ENCODE data around the gene GPR42. TPM values are rescaled to one million over a fixed set of nuclear protein-coding genes. Genes with fewer than 3 reads are reported as not detected.
"Not testable (repeated sequence)": the region's sequence is repeated elsewhere in the genome, so short reads cannot be mapped to it uniquely, and the experiment has no call there.

GPR42 gene
- total RNA-seq, 1 donor from 2014 or later: 0.87 TPM

- no peak for DNase-seq (ENCODE audit: low spot score)
Measured at GRCh38 chr19:35392742-35393715, 22.2 kb downstream of the GPR42 start.

- DNase-seq (ENCODE audit: low spot score): no peak
Measured at GRCh38 chr19:35395382-35396199, 24.7 kb downstream of the GPR42 start.

- DNase-seq (ENCODE audit: low spot score): no peak
Measured at GRCh38 chr19:35396240-35396885, 25.5 kb downstream of the GPR42 start.

- DNase-seq (ENCODE audit: low spot score): no peak
Measured at GRCh38 chr19:35397064-35397463, 26.2 kb downstream of the GPR42 start.

GRCh38 chr19:35398570-35398969 lies 27.7 kb downstream of the GPR42 start:
- DNase-seq (ENCODE audit: low spot score): no peak

GRCh38 chr19:35399231-35399630 lies 28.4 kb downstream of the GPR42 start:
- DNase-seq (ENCODE audit: low spot score): no peak

- no peak for DNase-seq (ENCODE audit: low spot score)
Measured at GRCh38 chr19:35399948-35400772, 29.3 kb downstream of the GPR42 start.

GRCh38 chr19:35400773-35401100 lies 29.9 kb downstream of the GPR42 start:
- DNase-seq (ENCODE audit: low spot score): no peak

GRCh38 chr19:35401416-35401815 lies 30.5 kb downstream of the GPR42 start:
- not testable (repeated sequence) for DNase-seq (ENCODE audit: low spot score)

- DNase-seq (ENCODE audit: low spot score): no peak
Measured at GRCh38 chr19:35403116-35403760, 32.4 kb downstream of the GPR42 start.

- DNase-seq (ENCODE audit: low spot score): no peak
Measured at GRCh38 chr19:35404879-35405622, 34.2 kb downstream of the GPR42 start.

- no peak for DNase-seq (ENCODE audit: low spot score)
Measured at GRCh38 chr19:35407619-35408018, 36.8 kb downstream of the GPR42 start.

GRCh38 chr19:35408284-35409171 lies 37.7 kb downstream of the GPR42 start:
- DNase-seq (ENCODE audit: low spot score): no peak

- DNase-seq (ENCODE audit: low spot score): no peak
Measured at GRCh38 chr19:35409191-35409590, 38.3 kb downstream of the GPR42 start.

- no peak for DNase-seq (ENCODE audit: low spot score)
Measured at GRCh38 chr19:35410487-35410886, 39.6 kb downstream of the GPR42 start.

- DNase-seq (ENCODE audit: low spot score): no peak
Measured at GRCh38 chr19:35414442-35414841, 43.6 kb downstream of the GPR42 start.

GRCh38 chr19:35416331-35416730 lies 45.5 kb downstream of the GPR42 start:
- no peak for DNase-seq (ENCODE audit: low spot score)

GRCh38 chr19:35417278-35417677 lies 46.4 kb downstream of the GPR42 start:
- no peak for DNase-seq (ENCODE audit: low spot score)

Data from mesenteric fat pad (tissue), 1 donor.